OCI-LY7 (cell line): ENCODE data around the gene ARMC7. TPM values are rescaled to one million over a fixed set of nuclear protein-coding genes. Genes with fewer than 3 reads are reported as not detected.

Experiments used
- BruUV-seq: library from RNA; stranded (reverse); fragments of 400-500 nt; replicated peaks from 2 replicates; lab custom pipeline; 2021; lab: Mats Ljungman, UMichigan
- CTCF ChIA-PET: fragments of 300-600 bp; sonication (Branson Sonifier 250); formaldehyde crosslinking; loops from one replicate; lab custom pipeline; 2022; ENCODE audit warnings: antibody characterized with exemption; ENCODE audit not compliant: unreplicated experiment; lab: Charles Lee
- POLR2A ChIA-PET: fragments of 300-600 bp; sonication (Branson Sonifier 250); formaldehyde crosslinking; loops from one replicate; lab custom pipeline; 2022; ENCODE audit warnings: antibody characterized with exemption; lab: Charles Lee
- DNase-seq: peaks from one replicate; pipeline ENCODE4 v3.0.0-alpha.2; 2015; ENCODE audit warnings: low spot score
- H2AFZ ChIP-seq: fragments of 200-600 bp; sonication (generic), shearing (Covaris generic); 2 replicates; pipeline ENCODE4 v1.6.1; 2014; ENCODE audit warnings: mild to moderate bottlenecking, antibody characterized with exemption, low read length, moderate library complexity
- H3K27ac ChIP-seq: fragments of 200-600 bp; sonication (generic); 2 replicates; pipeline ENCODE4 v1.5.1; 2014; ENCODE audit warnings: mixed run types, low read depth, mild to moderate bottlenecking, moderate library complexity, low read length, inconsistent platforms; ENCODE audit not compliant: poor library complexity, severe bottlenecking
- H3K36me3 ChIP-seq: fragments of 200-600 bp; sonication (generic); 2 replicates; pipeline ENCODE4 v1.6.1; 2014; ENCODE audit warnings: mild to moderate bottlenecking, antibody characterized with exemption, low read length, moderate library complexity, mixed read lengths; ENCODE audit not compliant: insufficient read depth
- H3K4me1 ChIP-seq: fragments of 200-600 bp; sonication (generic); 2 replicates; pipeline ENCODE4 v1.5.1; 2014; ENCODE audit warnings: mild to moderate bottlenecking, low read length; ENCODE audit not compliant: insufficient read depth, poor library complexity, severe bottlenecking
- H3K4me2 ChIP-seq: fragments of 200-600 bp; sonication (generic); 2 replicates; pipeline ENCODE4 v1.6.1; 2014; ENCODE audit warnings: mild to moderate bottlenecking, low read length
- H3K4me3 ChIP-seq: fragments of 200-600 bp; sonication (generic); 2 replicates; pipeline ENCODE4 v1.5.1; 2014; ENCODE audit warnings: mild to moderate bottlenecking, low read depth, low read length; ENCODE audit not compliant: poor library complexity, severe bottlenecking
- H3K79me2 ChIP-seq: fragments of 200-600 bp; sonication (generic); 2 replicates; pipeline ENCODE4 v1.6.1; 2016; ENCODE audit warnings: low read depth, mild to moderate bottlenecking, low read length, moderate library complexity, mixed read lengths; ENCODE audit not compliant: insufficient read depth
- H3K9me2 ChIP-seq: fragments of 200-600 bp; sonication (generic); 2 replicates; pipeline ENCODE4 v1.6.1; 2016; ENCODE audit warnings: mild to moderate bottlenecking, low read length, mixed read lengths; ENCODE audit not compliant: insufficient read depth
- H3K9me3 ChIP-seq: fragments of 200-600 bp; sonication (generic); 2 replicates; pipeline ENCODE4 v1.6.1; 2014; ENCODE audit warnings: mild to moderate bottlenecking, mixed run types, low read length, mixed read lengths
- H4K20me1 ChIP-seq: fragments of 200-600 bp; sonication (generic); 2 replicates; pipeline ENCODE4 v1.6.1; 2014; ENCODE audit warnings: mild to moderate bottlenecking, antibody characterized with exemption, low read length, moderate library complexity, mixed read lengths; ENCODE audit not compliant: insufficient read depth
- EZH2phosphoT487 ChIP-seq: fragments of 200-600 bp; sonication (generic); IDR thresholded peaks from 2 replicates; pipeline ENCODE4 v1.6.1; 2018; ENCODE audit warnings: low read depth, borderline replicate concordance, mild to moderate bottlenecking, mixed run types, antibody characterized with exemption, low read length, moderate library complexity, mixed read lengths
- intact Hi-C: fragments of 100-400 bp; cut with micrococcal nuclease; formaldehyde crosslinking; loops from one replicate; pipeline ENCODE4 v1.10.0; 2022; ENCODE audit not compliant: unreplicated experiment
- total RNA-seq, 2 experiments: library from RNA; depleted of rRNA in 1 of 2; stranded (reverse); fragments of >200 nt in 1 of 2; shearing (Covaris generic) in 1 of 2; gene quantifications; 2 replicates each; pipeline ENCODE4 v1.2.3, GENCODE V29; 2014 to 2022
- TF ChIP-seq, protein P1 (sequence below): fragments of 200-600 bp; sonication (generic); conservative IDR thresholded peaks from 2 replicates; pipeline ENCODE4 v1.5.1; 2014; ENCODE audit warnings: mild to moderate bottlenecking, antibody characterized with exemption, low read length, moderate library complexity, mixed read lengths

Gene ARMC7
- total RNA-seq, 2 experiments from 2014 or later: 7.1 to 19.9 TPM

GRCh38 chr17:75061055-75061438, 48.7 kb upstream of the ARMC7 start:
- intact Hi-C loops: no loop called here
- H3K4me1 ChIP-seq: no peaks in the 10 kb centered on the region
- H3K9me2 ChIP-seq: no peaks in the 10 kb centered on the region
- no peak for DNase-seq
- ChIA-PET POLR2A (interaction anchor here (1.0 to 1.6 kb wide), 3 partner anchors 9 to 12 kb away, joined by 3 to 6 read pairs (median 4); no protein-coding TSS in a partner anchor), CTCF (interaction anchor here (1.7 kb wide), 1 partner anchor 12 kb away, joined by 5 read pairs; no protein-coding TSS in a partner anchor)
- H3K4me3 ChIP-seq: no peak overlapping the region
- no peak overlapping the region for H3K27ac ChIP-seq
- TF ChIP-seq, protein P1, sequence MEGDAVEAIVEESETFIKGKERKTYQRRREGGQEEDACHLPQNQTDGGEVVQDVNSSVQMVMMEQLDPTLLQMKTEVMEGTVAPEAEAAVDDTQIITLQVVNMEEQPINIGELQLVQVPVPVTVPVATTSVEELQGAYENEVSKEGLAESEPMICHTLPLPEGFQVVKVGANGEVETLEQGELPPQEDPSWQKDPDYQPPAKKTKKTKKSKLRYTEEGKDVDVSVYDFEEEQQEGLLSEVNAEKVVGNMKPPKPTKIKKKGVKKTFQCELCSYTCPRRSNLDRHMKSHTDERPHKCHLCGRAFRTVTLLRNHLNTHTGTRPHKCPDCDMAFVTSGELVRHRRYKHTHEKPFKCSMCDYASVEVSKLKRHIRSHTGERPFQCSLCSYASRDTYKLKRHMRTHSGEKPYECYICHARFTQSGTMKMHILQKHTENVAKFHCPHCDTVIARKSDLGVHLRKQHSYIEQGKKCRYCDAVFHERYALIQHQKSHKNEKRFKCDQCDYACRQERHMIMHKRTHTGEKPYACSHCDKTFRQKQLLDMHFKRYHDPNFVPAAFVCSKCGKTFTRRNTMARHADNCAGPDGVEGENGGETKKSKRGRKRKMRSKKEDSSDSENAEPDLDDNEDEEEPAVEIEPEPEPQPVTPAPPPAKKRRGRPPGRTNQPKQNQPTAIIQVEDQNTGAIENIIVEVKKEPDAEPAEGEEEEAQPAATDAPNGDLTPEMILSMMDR: no peak
- no peak for TF ChIP-seq EZH2phosphoT487
- H3K36me3 ChIP-seq: peaks cover 79% of the 10 kb centered on the region
- H3K4me2 ChIP-seq: no peak overlapping the region
- H4K20me1 ChIP-seq: no peaks in the 10 kb centered on the region
- H3K9me3 ChIP-seq: no peaks in the 10 kb centered on the region
- no peak overlapping the region for H2AFZ ChIP-seq
- no peaks in the 10 kb centered on the region for H3K79me2 ChIP-seq
- BruUV-seq: no TSS peak

GRCh38 chr17:75061618-75062017, 48.2 kb upstream of the ARMC7 start:
- intact Hi-C loops: no loop called here

More at GRCh38 chr17:75061618-75062017, 48.2 kb upstream of the ARMC7 start:
- Histone ChIP-seq H4K20me1 (no peaks in the 10 kb centered on the region), H3K4me3 (no peak overlapping the region), H3K4me2 (no peak overlapping the region), H2AFZ (no peak overlapping the region), H3K79me2 (no peaks in the 10 kb centered on the region), H3K27ac (no peak overlapping the region), H3K36me3 (peaks cover 73% of the 10 kb centered on the region), H3K9me2 (no peaks in the 10 kb centered on the region), H3K9me3 (no peaks in the 10 kb centered on the region), H3K4me1 (no peaks in the 10 kb centered on the region)
- ChIA-PET POLR2A (interaction anchor here (1.0 kb wide), 2 partner anchors 12 to 49 kb away, joined by 3 to 6 read pairs; partner anchors contain the start of gene MRPL58), CTCF (interaction anchor here (1.7 kb wide), 1 partner anchor 13 kb away, joined by 5 read pairs; no protein-coding TSS in a partner anchor)
- TF ChIP-seq, protein P1: no peak
- no peak for TF ChIP-seq EZH2phosphoT487
- no TSS peak for BruUV-seq
- DNase-seq: no peak
